ENCODE measurements around the gene TLE2.
A peak's percentile ranks its signal among the peaks of the same experiment; 100 is the strongest.

The TLE2 gene

GRCh38 chr19:3036119-3036976 lies 7.3 kb upstream of the TLE2 start:
- peak; percentile 88 for DNase-seq

GRCh38 chr19:3035542-3036118 lies 6.5 kb upstream of the TLE2 start:
- DNase-seq: peak; percentile 98 to 100

DNA sequence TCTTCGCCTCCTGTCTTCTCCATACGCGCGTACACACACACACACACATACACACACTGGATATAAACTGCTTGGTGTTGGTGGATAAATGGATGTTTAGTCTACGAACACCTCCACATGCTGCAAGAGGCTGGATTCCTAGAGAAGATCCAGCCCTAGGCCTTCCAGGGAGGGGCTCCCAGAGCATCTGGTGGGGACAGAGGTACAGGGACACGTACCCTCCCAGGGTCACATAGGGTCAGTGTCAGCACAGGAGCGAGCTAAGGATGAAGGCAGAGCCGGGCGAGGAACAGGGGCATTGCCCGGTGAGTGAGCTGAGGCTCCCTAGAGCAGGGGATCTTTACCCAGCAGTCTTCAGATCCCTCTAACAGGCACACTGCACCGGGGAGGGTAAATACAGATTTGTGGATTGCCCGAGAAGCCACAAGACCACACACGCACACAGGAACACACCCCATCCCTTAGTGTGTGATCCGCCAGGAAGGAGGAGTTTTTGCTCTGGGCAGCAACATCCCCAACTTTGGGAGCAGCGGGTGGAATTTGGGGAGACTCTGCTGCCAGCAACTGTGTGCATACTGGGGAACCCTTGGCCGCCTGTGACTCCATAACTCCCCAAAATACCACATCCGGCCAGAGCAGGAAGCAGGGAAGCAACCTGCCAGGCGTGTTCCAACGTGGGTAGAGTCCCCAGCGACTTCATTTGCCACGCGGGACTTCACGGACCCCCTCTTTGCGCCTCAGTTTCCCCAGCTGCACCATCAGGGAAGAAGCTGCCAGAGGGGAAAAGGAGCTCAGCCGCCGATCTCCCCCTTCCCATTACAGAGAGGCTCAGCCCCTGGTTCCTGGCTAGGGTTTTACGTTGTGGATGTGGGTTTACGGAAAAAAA lies 5.8 kb upstream of the TLE2 start:
- peak; percentile 42 to 54 for DNase-seq

- no peak for DNase-seq
Observed at GRCh38 chr19:3034406-3034655, 5.3 kb upstream of the TLE2 start.

DNA sequence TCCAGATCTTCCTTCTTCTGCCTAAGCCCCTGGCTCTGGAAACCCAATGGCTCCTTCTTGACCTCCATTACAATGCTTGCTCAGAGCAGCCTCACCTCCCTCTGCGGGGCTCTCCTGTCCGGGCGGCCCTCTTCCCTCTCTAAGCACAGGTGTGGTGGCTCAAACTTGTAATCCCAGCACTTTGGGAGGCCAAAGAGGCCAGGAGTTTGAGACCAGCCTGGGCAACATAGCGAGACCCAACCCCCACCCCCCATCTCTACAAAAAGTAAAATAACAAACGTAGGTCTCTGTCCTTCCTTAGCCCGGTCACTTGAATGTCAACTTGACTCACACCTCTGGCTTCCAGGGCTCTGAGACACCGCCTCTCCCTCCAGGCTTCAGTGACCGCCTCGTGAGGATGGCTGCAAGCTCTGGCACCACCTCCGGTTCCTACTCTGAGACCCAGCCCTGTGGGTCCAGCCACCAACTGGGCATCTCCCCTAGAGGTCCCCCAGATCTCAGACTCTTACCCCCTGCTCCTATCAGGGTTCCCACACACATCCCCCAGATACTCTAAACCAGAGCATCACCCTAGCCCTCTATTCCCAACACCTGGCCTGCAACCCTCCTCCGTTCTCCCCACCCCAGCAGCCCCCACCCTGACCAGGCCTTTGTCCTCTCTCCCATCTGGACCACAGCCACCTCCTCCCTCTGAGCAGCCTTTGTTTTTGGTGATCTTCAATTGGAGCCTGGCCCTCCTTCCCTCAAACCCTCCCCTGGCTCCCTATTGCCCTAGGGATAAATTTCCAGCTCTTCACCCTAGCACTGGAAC lies 4.7 kb upstream of the TLE2 start:
- DNase-seq: no peak

- DNase-seq: no peak
Observed at GRCh38 chr19:3031607-3031867, 2.5 kb upstream of the TLE2 start.

DNA sequence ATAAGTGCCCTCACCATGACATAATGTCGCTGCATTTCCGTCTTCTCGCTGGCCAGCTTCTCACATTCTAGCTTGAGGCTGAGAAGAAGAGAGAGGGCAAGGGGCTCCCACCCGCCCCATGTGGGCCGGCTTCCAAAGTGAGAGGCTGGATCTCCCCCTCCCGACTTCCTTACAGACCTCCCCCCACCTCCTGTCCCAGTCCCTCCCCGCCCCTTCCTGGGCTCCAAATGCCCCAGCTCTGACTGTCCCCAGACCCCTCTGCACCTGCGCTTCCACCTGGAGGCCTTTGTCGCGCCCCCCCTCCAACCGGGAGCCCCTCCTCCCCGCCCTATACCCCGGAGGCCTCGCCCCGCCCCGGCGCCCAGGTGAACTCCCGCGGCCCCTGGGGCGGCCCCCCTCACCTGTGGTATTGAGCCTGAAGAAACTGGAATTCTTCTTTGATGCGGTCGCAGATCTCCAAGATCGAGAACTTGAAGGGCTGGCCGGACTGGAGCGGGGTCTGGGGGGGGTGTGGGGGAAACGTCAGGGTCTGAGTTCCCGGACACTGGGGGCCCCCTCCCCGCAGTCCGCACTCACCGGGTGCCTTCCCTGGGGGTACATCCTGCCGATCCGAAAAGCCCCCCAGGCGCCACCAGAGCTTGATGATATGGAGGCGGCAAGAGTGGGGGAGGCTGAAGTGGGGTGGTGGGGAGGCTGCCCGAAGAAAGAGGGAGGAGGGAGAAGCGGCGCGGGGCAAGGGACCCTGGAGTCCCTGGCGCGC lies 595 bp downstream of the TLE2 start:
- DNase-seq: no peak

GRCh38 chr19:3027981-3028304 lies 1.1 kb downstream of the TLE2 start:
- DNase-seq: no peak

DNA sequence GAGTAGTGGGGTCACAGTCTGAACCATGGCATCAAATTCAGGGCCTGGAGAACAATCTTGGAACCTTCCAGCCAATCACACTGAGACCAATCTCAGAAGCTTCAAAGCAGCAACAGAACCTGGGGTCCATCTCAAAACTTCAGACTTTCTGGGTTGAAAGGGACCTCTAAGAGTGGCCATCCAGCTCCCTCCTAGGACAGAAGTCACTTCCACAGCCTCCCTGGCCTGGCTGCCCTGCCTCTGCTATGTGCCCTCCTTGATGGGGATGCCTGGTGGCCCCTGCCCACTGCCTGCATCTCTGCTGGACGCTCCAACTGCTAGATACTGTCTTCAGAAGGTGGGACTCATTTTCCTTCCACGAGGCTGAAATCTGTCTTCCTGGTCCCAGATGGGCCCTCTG lies 1.8 kb downstream of the TLE2 start:
- no peak for DNase-seq

- DNase-seq: no peak
Observed at GRCh38 chr19:3026768-3027167, 2.3 kb downstream of the TLE2 start.

DNA sequence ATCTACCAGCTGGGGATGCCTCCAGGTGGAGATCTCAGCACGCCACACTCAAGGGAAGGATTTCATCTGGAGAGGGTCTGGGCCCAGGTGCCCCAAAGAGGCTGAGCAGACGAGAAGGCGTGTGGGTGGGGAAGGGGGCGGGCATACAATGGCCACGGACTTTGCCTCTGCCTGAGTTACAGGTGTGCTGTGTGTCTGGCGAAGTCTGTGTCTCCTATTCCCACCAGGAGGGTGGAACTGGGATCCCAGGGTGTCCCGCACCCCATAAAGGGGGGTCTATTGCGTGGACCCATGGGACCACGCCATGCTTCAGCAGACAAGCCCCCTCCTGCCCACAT lies 3.6 kb downstream of the TLE2 start:
- DNase-seq: no peak

- DNase-seq: no peak
Observed at GRCh38 chr19:3024870-3025548, 4.1 kb downstream of the TLE2 start.

- DNase-seq: no peak
Observed at GRCh38 chr19:3024509-3024869, 4.6 kb downstream of the TLE2 start.

DNA sequence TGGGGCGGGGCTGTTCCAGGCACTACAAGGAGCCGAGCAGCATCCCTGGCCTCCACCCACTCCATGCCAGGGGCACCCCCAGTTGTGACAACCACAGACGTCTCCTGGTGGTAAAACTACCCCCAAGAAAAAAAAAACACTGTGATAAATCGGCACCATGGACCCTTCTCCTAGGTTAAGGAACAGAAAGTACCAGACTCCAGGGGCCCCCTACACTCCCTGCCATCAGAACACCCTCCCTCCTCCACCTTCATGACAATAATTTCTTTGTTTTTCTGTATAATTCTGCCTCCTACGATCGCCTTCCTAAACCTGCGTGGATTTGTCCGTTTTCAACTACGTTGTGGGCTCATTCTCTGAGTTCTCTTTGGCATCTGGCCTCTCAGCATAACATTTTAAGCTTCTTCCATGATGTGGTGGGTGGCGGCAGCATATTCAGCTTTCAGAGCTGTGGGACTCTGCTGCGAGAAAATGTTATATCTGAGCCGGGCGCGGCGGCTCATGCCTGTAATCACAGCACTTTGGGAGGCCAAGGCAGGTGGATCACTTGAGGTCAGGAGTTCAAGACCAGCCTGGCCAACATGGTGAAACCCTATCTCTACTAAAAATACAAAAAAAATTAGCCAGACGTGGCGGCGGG lies 8.6 kb downstream of the TLE2 start:
- DNase-seq: no peak

DNA sequence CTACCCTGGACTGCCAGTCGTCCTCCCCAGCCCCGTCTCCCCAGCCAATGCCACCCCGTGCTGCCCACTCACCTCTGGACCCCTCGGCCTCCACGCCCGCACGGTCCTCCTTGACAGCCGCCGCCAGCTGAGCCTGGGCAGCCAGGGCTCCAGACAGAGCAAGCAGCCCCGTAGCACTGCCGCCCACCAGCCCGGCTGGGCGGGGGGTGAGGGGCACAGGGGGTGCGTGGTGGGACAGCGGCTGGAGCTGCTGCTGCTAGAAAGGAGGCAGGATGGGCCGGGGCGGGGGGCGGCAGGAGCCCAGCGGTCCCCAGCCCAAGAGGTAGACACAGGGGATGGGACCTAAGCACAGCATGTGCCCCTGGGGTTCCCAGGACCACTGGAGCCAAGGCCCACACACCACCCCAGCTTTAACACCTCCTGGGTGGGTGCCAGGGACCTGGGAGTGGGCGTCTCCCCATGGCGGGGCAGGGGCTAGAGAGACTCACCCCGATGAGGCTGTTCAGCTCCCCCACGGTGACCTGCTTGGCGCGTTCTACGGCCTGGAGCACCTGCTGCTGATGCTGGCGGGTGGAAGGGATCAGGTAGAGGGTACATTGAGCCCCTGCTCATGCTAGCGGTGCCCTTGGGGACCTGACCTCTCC lies 9.7 kb downstream of the TLE2 start:
- no peak for DNase-seq

GRCh38 chr19:3017923-3018322 lies 11.2 kb downstream of the TLE2 start:
- DNase-seq: no peak

- DNase-seq: no peak
Observed at GRCh38 chr19:3015126-3016057, 13.7 kb downstream of the TLE2 start.

DNA sequence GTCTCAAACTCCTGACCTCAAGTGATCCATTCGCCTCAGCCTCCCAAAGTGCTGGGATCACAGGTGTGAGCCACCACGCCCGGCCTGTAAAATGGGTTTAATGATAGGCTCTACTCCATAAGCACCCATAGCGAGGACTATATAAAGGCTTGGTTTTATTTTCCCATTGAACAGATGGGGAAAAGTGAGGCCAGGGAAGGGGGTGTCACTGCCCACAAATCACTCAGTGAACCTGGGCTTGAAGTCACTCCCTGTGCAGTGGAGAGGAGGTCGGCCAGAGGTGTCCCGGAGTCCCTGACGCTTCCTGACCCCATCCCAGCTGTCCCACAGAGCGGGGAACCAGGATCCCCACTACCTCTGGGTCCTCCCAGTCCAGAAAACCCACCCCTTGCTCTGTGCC lies 14.9 kb downstream of the TLE2 start:
- no peak for DNase-seq

GRCh38 chr19:3013263-3013725 lies 15.8 kb downstream of the TLE2 start:
- no peak for DNase-seq

Data from inflammatory macrophage (primary cell).